HG02973 (cell line): Measurements from ENCODE around the gene BFSP2.

Source experiments
- ATAC-seq: cut with Tn5 transposase; IDR thresholded peaks from one replicate; pipeline ENCODE4 v1.9.1; 2021; ENCODE audit warnings: moderate library complexity; ENCODE audit not compliant: unreplicated experiment

BFSP2 gene, protein sequence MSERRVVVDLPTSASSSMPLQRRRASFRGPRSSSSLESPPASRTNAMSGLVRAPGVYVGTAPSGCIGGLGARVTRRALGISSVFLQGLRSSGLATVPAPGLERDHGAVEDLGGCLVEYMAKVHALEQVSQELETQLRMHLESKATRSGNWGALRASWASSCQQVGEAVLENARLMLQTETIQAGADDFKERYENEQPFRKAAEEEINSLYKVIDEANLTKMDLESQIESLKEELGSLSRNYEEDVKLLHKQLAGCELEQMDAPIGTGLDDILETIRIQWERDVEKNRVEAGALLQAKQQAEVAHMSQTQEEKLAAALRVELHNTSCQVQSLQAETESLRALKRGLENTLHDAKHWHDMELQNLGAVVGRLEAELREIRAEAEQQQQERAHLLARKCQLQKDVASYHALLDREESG

DNA sequence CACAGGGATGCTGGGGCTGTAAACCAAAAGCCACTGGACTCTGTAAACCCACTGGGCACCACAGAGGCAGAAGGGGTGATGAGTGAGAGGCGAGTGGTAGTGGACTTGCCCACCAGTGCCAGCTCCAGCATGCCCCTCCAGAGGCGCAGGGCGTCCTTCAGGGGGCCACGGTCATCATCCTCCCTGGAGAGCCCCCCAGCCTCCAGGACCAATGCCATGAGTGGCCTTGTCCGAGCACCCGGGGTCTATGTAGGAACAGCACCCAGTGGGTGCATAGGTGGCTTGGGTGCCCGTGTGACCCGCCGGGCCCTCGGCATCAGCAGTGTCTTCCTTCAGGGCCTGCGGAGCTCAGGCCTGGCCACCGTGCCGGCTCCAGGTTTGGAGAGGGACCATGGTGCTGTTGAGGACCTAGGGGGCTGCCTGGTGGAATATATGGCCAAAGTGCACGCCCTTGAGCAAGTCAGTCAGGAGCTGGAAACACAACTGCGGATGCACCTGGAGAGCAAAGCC, at the start of gene BFSP2:
Gene BFSP2 (plus strand): TSS at position 51 of the 510 bp plus-strand sequence. CDS start 28 bp downstream, at position 79.
- ATAC-seq = no peak

DNA sequence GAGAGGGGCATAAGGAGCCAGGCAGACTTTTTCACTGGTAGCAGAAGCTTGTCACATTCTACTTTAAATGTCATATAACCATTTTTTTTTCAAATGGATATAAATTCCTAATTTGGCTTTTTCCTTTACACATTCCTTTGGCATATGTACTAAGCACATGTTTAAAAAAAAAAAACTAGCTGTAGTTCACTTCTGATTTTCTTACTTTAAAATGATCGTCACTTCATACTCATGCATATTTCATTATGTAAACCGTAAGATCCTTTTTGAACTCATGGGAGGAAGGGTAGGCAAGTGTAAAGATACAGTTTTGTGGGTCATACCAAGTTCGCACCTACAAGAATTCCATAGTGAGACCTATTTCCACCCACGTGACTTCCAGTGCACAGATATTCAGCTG, 45.1 kb upstream of the BFSP2 start:
- ATAC-seq = no peak

DNA sequence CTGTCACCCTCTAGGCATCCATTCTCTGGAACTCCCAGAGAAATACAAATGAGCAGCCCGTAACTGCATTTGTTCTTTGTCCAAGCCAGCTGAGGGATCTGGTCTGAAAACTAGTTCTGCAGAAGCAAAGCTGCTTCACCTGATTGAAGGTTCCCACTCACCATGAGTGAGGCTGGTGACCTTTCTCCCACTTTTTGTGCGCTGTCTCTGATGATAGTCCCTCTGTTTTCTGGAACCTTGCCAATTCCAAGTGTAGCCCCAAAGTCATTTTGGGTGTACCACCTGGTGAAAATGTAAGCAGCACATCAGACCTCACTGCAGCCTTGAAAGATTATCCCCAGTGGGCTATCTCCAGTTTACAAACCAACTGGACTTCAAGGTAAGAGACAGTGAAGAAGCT, 39.4 kb upstream of the BFSP2 start:
- ATAC-seq = no peak

DNA sequence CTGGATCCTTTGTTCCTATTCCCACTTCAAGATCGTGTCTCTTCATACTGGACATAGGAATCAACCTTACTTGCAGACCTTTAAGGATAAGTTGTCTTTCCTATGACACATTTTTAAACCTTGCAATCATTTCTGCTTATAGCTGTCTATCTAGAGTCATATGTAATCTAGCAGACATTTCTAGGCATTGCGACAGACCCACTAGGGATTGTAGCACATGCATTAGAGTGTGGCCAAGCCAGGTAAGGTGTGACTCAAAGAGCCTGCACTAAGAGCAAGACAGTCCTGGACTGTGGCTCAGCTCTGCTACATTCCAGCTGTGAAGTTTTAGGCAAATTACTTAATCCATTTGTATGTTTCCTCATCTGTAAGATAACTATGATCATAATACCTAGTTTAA, 38.8 kb upstream of the BFSP2 start:
- no peak for ATAC-seq

DNA sequence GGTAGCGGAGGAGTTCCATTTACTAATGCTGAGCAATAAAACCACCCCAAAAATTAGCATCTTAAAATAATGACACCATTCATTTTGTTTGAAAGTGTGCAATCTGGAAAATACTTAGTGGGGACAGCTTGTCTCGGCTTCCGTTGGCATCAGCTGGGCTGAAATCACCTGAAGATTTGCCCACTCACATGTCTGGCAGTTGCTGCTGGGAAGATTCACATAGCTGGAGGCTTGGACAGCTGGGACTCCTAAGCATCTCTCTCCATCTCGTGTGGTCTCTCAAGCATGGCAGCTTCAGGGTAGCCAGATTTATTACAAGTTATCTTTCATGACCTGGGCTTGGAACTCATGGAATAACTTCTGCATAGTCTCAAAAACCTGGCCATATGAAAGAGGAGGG, 38.4 kb upstream of the BFSP2 start:
- ATAC-seq = no peak

DNA sequence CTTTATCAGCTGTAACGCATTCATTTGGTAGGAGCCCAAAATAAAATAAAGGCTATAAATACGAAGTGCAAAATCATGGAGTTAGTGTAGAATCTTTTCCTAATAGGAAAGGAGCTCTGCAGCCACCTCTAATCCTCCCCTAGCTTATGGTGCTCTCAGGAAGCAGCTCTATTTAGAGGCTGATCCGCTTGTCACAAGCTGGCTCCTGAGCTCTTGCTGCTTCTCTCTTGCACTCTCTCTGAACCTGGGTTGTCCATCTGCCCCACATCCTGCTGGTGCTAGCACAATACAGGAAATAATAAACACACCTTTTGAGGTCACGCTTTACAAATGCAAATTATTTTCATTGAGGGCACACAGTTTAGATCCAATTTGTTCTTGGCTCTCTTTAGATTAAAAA, 37.3 kb upstream of the BFSP2 start:
- no peak for ATAC-seq

DNA sequence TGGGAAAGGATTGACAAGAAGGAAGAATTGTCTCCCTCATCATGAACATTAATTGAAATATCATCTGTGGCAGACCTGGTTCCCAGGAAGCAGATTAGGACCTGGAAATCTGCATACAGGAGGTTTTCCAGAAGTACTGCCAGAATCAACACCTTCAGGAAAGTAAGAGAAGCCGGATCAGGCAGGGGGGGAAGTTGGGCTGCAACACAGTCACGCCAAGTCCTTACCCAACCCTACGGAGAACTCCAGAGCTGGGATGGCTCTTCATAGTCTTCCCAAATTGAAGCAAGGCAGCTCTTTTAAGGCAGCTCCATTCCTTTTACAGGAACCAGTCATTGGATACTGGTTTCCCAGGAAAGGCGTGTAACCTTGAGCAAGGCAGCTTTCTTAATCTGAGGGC, 35.2 kb upstream of the BFSP2 start:
- ATAC-seq = no peak

DNA sequence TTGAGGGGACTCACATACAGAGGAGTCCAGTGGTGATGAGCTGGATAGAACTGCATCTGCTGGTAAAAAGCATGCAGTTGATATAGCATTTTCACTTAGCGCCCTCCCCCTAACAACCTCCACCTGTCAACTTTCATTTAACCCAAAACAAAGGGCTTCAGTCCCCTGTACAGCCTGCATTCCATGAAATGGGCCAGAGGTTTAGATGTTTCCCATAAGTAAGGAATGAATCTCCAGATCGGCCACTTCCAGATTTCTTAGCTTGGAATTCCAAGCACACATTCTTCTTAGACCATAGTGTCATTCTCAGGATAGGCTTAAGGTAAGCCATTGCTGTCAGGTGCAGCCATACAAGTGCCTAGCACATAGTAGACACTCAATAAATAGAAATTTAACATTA, 32.9 kb upstream of the BFSP2 start:
- ATAC-seq = no peak

DNA sequence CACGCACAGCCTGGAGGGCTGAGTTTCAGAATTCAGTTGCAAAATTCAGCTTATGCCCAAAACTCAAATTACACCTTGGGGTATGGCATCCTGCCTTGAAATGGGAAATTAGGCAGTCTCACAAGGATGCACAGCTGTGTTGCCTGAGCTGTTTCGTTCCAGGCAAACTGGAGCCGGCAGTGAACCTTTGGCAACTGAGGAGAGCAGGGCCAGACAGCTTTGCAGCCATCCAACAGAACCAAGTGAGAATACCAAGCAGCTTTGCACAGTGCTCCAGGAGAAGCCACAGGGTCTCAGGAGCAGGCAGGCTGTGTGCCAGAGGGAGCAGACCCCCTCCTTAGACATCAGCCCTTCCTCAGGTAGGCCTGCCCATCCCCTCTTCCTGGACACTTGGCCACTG, 32.5 kb upstream of the BFSP2 start:
- ATAC-seq = no peak

DNA sequence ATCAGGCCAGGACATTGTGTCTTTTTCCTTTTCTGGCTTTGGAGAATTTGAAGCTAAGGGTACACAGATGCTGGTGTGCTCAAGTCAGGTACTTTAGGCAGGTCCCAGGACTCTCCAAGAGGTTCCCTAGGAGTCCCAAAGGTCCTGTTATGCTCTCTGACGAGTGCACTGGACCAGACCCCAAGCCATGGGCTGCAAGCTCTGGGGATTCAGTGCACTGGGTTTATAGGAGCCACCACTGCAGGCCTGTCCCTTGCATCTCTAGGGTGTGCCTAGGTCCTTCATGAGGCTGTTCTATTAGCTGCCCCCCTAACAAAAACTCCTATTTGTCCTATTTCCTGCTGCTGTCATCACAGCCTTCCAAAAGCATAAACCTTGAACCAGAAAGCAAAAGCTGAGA, 31.9 kb upstream of the BFSP2 start:
- ATAC-seq = no peak

DNA sequence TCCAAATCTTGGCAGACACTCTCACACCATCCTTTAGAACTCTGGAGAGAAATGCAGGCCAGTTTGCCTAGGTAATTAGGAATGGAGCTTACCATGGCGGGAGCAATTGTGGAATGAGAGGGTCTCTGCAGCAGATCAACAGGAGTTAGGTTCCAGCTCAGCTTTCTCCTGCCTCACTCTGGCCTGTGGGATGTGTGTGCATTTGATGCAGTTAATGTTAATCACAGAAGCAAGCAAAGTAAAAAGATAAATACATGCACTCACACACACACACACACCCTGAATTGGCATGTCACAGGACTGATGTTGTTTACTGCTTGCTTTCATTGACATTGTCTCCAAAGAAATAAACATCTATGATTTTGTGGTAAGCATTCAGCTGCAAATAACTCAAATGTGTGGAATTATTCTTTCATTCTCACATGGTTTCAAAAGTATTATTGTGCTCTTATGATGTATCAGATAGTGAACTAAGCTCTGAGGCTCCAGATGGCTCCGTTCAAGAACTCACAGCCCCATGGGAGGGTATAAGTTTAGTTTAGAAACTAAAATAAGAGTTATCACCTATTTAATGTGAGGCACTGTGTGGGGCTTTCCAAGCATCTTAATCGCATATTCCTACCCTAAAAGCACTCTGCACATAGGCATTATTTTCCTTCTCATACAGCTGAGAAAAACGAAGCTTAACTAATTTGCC, 31.3 kb upstream of the BFSP2 start:
- ATAC-seq = no peak

DNA sequence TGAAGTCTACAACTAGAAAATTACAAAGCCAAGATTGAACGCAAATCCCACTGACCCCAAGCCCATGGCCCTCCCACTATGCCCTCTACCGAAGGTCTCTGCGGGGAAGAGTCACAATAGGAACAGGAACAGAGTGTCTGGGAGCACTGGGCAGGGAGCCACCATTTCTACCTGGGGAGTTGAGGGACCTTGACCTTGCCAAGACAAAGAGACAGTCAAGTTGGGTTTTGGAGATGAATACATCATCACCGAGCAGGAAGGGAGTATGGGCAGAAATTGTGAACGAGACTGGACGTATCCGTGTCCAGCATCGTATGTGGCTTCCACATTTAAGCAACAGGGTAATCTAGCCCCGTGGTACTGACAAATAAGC, 30.8 kb upstream of the BFSP2 start:
- ATAC-seq = no peak

DNA sequence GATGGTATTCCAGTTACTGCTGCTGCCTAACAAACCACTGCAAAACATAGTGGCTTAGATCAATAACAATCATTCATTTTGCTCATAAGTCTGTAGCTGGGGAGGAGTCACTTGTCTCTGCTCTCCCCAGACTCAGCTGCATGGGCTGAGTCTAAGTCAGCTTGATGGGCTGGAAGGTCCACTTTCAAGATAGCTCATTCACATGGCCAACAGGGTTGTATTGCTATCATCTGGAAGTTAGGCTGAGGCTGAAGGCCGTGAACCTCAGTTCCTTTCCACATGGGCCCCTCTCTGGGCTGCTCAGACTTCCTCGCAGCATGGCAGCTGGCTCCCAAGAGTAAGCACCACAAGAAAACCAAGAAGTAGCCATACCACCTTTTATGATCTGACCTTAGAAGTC, 28.7 kb upstream of the BFSP2 start:
- no peak for ATAC-seq

DNA sequence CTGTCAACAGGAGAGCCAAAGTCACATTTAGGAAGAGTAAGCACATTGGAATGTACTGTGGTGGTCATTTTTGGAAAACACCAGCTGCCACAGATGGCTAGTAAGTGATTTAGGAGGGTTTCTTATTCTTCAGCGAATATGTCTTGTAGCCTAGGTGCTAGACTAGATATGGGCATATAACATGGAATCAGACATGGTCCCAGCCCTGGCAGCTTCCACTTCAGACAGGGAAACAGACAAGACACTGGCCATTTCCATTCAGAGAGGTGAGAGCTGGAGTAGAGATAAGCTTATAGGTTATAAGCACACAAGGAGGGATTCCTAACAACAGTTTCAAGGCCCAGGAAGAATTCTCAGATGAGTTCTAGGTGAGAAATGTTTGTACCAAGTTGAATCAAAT, 28.2 kb upstream of the BFSP2 start:
- ATAC-seq = no peak

DNA sequence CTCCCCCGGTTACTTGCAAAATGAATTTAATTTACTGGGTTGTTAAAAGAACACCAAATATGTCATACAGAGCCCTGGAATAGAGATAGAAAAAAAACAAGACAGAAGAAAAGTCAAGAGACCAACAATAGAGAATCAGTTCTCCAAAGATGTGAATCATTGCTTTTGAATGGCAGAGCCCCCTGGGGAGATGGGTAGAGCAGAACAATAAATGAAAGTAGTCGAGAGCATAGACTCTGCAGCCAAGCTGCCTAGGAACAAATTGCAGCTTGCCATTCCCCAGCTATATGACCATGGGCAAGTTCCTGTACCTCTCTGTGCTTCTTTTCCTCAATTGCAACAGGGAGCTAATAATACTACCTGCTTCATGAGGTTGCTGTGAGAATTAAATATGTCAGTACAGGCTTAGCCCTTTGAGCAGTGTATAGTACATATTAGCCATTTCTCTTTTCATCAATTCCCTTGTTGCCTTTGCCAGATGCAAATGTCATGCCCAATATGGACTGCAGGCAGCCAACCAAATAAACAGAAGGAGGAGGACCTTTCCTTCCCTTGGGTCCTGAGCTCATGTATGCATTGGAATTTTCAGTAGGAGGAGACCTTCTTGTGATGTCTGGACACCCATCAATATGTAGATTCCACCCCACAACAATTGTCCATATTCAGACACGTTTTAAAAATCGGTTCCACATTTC, 25.0 kb upstream of the BFSP2 start:
- ATAC-seq = no peak

DNA sequence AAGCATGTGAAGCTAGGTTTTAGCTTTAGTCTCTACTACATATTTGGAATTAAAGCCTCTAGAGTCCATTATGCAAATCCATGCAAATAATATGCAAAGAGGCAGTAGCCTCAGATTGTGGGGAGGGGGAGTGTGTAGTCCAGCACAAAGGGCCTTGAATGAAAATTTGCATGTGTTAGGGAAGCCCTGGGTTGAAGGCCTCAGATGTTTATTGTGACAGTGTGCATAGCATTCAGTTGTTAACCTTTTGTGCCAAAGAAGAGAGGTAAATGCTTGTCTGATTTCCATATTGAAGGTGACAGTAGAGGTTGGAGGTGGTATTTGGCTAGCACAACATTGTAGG, 24.5 kb upstream of the BFSP2 start:
- ATAC-seq = no peak

DNA sequence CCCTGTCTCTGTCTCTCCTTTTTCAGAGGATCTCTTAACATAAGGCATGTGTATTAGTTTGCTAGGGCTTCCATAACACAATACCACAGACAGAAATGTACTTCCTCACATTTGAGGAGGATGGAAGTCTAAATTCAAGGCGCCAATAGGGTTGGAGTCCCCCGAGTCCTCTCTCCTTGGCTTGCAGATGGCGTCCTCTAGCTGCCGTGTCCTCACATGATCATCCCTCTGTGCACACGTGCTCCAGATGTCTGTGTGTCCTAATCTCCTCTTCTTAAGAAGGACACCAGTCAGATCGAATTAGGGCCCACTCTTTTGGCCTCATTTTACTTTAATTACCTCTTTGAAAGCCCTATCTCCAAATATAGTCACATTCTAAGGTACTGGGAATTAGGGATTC, 23.0 kb upstream of the BFSP2 start:
- no peak for ATAC-seq

DNA sequence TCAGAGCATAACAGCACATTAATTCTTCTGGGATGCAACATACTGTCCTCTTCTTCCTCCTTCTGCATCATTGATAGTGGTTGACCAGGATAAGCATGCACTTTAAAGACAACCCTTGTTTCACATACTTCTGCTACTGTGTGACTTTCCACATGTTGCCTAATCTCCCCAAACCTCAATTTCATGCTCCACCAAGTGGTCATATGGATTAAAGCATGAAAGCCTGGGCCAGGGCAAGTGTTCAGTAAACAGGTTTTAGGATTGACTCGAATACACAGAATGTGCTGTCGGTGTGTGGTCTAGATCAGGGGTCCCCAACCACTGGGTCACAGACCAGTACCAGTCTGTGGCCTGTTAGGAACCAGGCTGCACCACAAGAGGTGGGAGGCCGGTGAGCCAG, 22.5 kb upstream of the BFSP2 start:
- no peak for ATAC-seq

DNA sequence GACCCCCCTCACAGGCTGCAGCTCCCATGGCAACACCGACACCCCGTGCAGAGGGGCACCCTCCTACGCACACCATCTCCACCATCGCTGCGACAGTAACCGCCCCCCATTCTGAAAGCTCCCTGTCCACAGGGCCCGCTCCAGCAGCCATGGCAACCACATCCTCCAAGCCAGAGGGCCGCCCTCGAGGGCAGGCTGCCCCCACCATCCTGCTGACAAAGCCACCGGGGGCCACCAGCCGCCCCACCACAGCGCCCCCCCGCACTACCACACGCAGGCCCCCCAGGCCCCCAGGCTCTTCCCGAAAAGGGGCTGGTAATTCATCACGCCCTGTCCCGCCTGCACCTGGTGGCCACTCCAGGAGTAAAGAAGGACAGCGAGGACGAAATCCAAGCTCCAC, 19.9 kb upstream of the BFSP2 start:
- no peak for ATAC-seq

DNA sequence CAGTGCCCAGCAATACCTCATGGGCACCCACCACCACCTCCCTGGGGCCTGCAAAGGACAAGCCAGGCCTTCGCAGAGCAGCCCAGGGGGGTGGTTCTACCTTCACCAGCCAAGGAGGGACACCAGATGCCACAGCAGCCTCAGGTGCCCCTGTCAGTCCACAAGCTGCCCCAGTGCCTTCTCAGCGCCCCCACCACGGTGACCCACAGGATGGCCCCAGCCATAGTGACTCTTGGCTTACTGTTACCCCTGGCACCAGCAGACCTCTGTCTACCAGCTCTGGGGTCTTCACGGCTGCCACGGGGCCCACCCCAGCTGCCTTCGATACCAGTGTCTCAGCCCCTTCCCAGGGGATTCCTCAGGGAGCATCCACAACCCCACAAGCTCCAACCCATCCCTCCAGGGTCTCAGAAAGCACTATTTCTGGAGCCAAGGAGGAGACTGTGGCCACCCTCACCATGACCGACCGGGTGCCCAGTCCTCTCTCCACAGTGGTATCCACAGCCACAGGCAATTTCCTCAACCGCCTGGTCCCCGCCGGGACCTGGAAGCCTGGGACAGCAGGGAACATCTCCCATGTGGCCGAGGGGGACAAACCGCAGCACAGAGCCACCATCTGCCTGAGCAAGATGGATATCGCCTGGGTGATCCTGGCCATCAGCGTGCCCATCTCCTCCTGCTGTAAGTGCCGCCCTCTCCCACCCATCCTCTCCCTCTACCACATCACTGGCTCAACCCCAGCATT, 19.2 kb upstream of the BFSP2 start:
- no peak for ATAC-seq
